IPS-18c (cell line): Measurements from ENCODE around the gene MIP.
"Not testable (repeated sequence)": the region's sequence is repeated elsewhere in the genome, so short reads cannot be mapped to it uniquely, and the experiment has no call there.

Experiments used
- H3K4me3 ChIP-seq: 2 replicates; pipeline ENCODE4 v1.7.0; 2013; ENCODE audit warnings: low read depth, mild to moderate bottlenecking, low read length, moderate library complexity; ENCODE audit not compliant: insufficient read depth
- H3K9me3 ChIP-seq: one replicate; pipeline ENCODE4 v1.6.1; 2013; ENCODE audit warnings: mild to moderate bottlenecking, low read length, moderate library complexity; ENCODE audit not compliant: control insufficient read depth, insufficient read depth

The MIP gene

DNA sequence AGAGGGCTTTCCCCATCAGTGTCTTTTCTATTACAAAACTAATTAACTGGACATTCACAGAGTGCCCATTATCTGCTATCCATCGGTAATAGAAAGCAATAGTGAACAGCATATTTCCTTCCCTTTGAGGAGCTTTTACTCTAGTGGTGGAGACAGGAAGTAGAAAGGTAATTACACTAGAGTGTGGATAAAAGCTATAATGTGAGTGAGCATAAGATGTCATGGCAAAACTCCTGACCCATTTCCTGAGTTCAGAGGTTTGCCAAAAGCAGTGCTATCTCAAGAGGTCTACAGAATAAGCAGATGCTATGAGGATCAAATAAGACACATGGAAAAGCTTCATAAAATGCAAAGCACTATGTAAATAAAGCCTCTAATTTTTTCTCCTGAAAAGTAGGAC lies 29.3 kb downstream of the MIP start:
- peaks cover 2% of the 10 kb centered on the region for H3K9me3 ChIP-seq
- no peak overlapping the region for H3K4me3 ChIP-seq

DNA sequence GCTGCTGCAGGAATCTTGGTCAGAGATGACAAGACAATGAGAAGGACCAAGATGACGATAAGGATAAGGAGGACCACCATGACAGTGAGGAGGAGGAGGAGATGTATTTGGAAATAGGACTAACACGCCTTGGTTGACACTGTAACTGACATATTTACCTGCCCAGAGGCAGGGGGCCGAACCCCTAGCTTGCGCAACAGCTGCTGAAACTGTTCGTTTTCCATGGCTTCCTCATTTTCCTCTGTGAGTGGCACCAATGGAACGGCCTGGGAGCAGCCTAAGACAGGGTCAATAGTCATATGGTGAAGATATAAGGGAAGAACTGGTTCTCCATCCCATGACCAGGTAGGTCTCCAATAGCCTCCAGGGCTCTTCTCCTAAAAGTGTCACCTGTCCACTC lies 34.0 kb downstream of the MIP start:
- Histone ChIP-seq H3K9me3 (no peaks in the 10 kb centered on the region), H3K4me3 (no peak overlapping the region)

DNA sequence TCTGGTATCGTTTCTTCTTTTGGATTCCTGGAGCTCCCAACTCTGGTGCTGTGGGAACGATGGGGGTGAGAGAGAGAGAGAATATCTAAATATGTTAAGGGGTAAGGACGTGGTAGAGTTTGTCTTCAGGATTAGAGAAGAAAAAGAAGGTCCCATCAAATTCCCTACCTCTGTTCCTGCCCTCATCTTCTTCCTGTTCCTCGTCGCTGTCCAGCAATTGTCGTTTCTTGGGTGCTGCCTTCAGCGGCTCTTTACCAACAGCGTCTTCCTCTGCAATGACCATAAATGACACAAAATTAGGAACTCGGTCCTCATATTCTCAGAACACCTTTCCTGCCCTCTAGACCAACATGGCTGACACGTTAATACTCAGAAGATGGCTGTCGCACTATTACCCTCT lies 36.7 kb downstream of the MIP start:
- Histone ChIP-seq H3K4me3 (no peak overlapping the region), H3K9me3 (no peaks in the 10 kb centered on the region)

DNA sequence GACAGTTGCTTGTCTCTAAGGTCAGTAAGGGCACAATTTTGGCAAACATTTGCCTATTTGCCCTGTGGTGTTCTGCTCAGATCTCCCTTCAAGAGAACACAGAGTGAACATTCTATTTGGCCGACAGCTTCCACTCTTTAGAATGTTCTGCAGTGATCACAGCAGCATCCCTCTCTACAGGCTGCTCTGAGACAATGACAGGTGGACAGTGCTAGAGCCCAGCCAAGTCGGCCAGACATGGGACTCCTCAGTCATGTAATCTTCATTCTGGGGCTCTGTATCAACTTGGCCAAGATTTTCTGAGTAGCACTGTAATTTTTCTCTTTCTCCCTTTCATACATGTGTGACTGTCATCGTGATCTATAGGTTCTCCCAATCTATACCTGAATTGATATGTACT lies 40.1 kb downstream of the MIP start:
- no peak overlapping the region for H3K4me3 ChIP-seq
- H3K9me3 ChIP-seq: no peaks in the 10 kb centered on the region

DNA sequence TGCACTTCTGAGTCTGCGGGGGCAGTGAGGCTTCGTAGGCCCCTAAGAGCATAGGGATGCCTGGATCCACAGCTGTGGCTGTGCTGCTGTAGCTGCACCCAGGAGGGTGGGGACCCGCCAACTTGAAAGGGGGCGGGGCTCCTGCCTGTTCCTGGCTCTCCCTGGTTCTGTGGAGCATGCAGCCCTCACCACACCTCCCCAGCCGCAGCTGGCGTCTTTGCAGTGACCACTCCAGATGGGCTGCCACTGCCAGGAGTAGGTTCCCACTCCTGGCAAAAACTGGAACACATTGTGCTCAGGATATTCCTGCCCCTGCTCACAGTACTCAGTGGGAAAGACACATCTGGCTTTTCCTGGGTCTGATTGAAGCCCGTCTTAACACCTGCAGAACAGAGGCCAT lies 41.1 kb downstream of the MIP start:
- H3K4me3 ChIP-seq: no peak overlapping the region
- H3K9me3 ChIP-seq: no peaks in the 10 kb centered on the region

DNA sequence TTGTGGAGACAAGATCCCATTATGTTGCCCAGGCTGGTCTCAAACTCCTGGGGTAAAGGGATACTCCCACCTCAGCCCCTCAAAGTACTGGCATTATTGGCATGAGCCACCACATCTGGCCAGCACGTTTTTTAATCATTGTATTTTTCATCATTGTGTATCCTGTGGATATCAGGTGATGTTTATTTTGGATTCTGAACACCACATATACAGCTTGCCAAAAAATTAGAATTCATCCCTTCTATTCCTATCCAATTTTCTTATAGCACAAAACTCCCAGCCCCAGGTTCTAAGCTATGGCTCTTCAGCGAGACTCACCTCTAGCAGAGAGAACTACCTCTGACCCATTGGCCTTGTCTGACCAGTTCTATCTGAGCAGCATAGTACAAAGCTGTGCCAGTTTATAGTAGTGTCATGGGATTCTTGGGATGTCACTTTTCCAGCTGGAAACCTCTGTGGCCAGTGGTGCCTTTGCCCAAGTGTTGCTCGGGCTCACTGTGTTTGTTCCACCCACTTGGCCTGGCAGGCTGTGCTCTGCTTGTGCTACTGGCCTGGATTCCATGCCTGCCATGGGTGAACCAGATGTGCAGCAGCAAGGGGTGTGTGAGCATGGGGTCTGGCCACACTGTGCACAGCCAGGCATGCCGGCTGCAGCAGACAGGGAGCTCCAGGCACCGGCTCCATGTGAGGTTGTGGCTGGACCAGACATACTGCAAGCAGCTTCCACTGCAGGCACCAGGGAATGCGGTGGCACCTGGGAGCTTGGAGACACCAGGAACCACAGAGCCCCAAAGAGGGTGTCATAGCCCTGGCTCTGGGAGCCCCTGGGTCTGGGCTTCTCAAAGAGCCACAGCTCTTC lies 42.4 kb downstream of the MIP start:
- H3K9me3 ChIP-seq: no peaks in the 10 kb centered on the region
- H3K4me3 ChIP-seq: no peak overlapping the region

DNA sequence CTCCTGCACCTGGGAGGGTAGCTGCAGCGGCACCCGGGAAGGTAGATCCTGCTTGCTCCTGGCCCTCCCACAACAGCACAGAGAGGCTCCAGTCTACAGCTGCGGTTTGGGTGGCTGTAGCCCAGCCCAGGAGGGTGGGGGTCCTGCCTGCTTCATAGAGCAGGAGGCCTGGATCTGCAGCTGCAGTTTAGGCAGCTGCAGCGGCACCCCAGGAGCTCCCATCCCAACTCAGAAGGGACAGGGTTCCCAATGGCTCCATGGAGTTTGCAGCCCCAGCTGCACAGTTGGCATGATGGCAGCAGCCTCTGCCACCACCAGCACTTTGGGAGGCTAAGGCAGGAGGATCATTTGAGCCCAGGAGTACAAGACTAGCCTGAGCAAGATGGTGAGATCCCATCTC lies 43.7 kb downstream of the MIP start:
- Histone ChIP-seq H3K9me3 (no peaks in the 10 kb centered on the region), H3K4me3 (no peak overlapping the region)

DNA sequence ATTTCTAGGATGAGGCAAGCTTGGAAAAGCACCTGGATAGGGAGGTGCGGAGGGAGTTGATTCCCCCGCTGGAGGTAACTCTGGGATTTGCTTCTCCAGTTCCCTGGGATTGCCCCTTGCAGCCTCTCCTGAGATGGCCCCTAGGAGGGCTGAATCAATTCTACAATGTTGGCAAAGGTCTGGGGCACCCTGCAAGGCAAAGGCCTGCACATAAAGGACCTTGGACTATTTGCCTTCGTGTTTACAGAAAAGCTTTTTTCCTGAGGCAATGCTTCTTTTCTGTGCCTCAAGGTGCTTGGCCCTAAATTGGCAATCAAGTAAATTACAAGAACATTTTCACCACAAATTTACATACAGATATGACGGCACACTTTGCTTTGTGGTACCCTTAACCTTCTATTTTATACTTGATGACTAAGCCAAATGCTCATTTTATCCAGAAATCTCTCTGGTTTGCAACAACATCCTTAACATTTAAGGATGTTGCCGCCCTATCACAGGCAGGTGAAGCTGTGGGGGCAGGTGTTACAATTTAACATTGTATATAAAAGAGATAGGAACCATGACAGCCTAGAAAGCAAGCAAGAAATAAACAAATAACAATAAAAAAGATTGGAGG lies 45.5 kb downstream of the MIP start:
- Histone ChIP-seq H3K9me3 (no peaks in the 10 kb centered on the region), H3K4me3 (no peak overlapping the region)

DNA sequence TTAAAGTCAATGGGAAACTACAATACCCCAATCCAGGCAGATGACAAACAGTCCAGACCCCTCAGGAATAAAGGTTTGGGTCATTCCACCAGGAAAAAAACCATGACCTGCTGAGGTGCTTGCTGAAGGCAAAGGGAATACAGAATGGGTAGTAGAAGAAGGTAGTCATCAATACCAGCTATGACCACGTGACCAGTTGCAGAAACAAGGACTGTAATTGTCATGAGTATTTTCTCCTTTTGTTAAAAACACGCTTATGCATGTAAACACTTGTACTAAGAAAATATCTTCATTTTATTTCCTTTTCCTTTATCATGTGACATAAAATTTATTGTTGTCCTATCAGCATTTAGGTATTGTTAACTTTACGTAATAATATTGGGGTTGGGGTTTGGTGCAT lies 50.2 kb downstream of the MIP start:
- not testable (repeated sequence) for H3K9me3 ChIP-seq

DNA sequence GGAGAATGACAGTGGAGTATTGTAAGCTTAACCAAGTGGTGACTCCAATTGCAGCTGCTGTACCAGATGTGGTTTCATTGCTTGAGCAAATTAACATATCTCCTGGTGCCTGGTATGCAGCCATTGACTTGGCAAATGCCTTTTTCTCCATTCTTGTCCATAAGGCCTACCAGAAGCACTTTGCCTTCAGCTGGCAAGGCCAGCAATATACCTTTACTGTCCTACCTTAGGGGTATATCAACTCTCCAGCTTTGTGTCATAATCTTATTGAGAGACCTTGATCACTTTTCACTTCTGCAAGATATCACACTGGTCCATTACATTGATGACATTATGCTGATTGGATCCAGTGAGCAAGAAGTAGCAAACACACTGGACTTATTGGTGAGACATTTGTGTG lies 52.8 kb downstream of the MIP start:
- H3K4me3 ChIP-seq, H3K9me3 ChIP-seq: not testable (repeated sequence)

More for the DNA sequence above, 50.2 kb downstream of the MIP start:
- not testable (repeated sequence) for H3K4me3 ChIP-seq

DNA sequence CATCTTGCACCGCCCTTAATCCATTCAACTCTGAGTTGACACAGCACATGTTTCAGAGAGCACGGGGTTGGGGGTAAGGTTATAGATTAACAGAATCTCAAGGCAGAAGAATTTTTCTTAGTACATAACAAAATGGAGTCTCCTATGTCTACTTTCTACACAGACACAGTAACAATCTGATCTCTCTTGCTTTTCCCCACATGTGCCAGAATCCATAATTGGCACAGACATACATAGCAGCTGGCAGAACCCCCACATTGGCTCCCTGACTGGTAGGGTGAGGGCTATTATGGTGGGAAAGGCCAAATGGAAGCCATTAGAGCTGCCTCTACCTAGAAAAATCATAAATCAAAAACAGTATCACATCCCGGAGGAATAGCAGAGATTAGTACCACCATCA lies 53.3 kb downstream of the MIP start:
- not testable (repeated sequence) for H3K4me3 ChIP-seq, H3K9me3 ChIP-seq
